T47D (cell line): ENCODE data around the gene SLC6A13.
A peak's percentile ranks its signal among the peaks of the same experiment; 100 is the strongest.
"Not testable (repeated sequence)": the region's sequence is repeated elsewhere in the genome, so short reads cannot be mapped to it uniquely, and the experiment has no call there.

ENCODE experiments used
- DNase-seq, 2 experiments: peaks; one replicate each; pipeline versions ENCODE4 v3.0.0 to v3.0.0-alpha.2; 2011 to 2012; ENCODE audit warnings: low read depth in 1 of 2, low spot score in 1 of 2
- JUND ChIP-seq: IDR thresholded peaks from 2 replicates; pipeline ENCODE4 v1.6.1; 2012; ENCODE audit warnings: low read depth
- in situ Hi-C: cut with HindIII; loops from 2 replicates; pipeline ENCODE4 v1.10.0; 2016; ENCODE audit warnings: low sequenced_read_pairs, low pct_unique_long_range_greater_than_20kb

The SLC6A13 gene

DNA sequence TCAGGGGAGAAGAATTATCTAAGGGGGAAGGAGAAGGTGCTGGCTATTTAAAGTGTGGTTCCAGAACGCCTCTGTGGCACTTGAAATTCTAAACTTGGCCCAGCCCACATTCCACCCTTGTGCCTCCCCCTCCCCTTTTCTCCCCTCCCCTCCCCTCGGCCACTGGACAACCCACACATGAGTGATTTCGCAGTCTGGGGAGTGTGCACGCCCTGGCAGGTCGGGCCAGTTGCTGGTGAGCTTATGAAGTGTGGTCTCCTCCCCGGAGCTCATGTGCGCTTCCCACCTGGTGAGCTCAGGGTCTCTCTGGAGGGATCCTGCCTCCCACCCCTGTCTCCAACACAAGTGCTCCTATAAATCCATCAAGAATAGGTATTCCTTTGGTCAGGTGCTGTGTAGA is at the start of gene SLC6A13:
Gene SLC6A13 (minus strand): TSS at position 20 of the 400 bp plus-strand sequence. CDS start 2,784 bp downstream, outside the sequence.
- no peak for TF ChIP-seq JUND
- in situ Hi-C loops: no loop called here
- DNase-seq: peak in 1 of 2 experiments; percentile 40

DNA sequence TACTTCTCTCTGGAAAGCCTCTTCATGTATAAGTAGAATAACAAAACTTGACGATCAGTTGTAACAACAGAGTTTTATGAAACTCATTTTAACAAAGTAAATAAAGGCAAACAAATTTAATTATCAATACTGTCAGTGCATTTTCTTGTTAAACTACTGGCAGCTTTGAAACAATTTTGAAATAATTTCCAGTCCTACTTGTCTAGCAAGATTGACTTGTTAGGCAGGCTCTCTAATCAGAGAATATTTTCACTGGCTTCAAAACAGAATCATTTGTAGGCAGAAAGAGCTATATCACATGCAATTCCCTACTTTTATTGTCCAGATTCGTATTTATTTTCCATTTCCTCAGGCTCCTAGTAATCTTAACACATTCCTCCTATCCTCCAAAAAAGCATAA is 45.9 kb upstream of the SLC6A13 start:
- in situ Hi-C loops: no loop called here
- TF ChIP-seq JUND: no peak
- peak in 1 of 2 experiments; percentile 38 for DNase-seq

GRCh38 chr12:307406-307805 is 44.8 kb upstream of the SLC6A13 start:
- DNase-seq: no peak
- in situ Hi-C loops: no loop called here
- no peak for TF ChIP-seq JUND

- in situ Hi-C loops: no loop called here
- DNase-seq: no peak
- no peak for TF ChIP-seq JUND
Measured at GRCh38 chr12:304805-305204, 42.2 kb upstream of the SLC6A13 start.

DNA sequence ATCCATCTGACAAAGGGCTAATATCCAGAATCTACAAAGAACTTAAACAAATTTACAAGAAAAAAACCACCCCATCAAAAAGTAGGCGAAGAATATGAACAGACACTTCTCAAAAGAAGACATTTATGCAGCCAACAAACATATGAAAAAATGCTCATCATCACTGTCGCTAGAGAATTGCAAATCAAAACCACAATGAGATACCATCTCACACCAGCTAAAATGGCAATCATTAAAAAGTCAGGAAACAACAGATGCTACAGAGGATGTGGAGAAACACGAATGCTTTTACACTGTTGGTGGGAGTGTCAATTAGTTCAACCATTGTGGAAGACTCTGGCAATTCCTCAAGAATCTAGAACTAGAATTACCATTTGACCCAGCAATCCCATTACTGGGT is 40.1 kb upstream of the SLC6A13 start:
- in situ Hi-C loops, DNase-seq: not testable (repeated sequence)

GRCh38 chr12:300166-300565 is 37.5 kb upstream of the SLC6A13 start:
- DNase-seq, in situ Hi-C loops: not testable (repeated sequence)

GRCh38 chr12:299511-299910 is 36.9 kb upstream of the SLC6A13 start:
- in situ Hi-C loops, DNase-seq: not testable (repeated sequence)

DNA sequence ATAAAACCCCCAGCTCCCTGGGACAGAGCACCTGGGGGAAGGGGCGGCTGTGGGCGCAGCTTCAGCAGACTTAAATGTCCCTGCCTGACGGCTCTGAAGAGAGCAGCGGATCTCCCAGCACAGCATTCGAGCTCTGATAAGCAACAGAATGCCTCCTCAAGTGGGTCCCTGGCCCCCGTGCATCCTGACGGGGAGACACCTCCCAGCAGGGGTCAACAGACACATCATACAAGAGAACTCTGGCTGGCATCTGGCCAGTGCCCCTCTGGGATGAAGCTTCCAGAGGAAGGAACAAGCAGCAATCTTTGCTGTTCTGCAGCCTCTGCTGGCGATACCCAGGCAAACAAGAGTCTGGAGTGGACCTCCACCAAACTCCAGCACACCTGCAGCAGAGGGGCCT is 35.4 kb upstream of the SLC6A13 start:
- DNase-seq, in situ Hi-C loops: not testable (repeated sequence)

GRCh38 chr12:295132-295531 is 32.5 kb upstream of the SLC6A13 start:
- no peak for DNase-seq
- in situ Hi-C loops: no loop called here
- TF ChIP-seq JUND: no peak

GRCh38 chr12:293199-293598 is 30.6 kb upstream of the SLC6A13 start:
- no peak for TF ChIP-seq JUND
- in situ Hi-C loops: no loop called here
- no peak for DNase-seq

- no peak for TF ChIP-seq JUND
- DNase-seq: no peak
- in situ Hi-C loops: no loop called here
Measured at GRCh38 chr12:292186-292585, 29.6 kb upstream of the SLC6A13 start.

DNA sequence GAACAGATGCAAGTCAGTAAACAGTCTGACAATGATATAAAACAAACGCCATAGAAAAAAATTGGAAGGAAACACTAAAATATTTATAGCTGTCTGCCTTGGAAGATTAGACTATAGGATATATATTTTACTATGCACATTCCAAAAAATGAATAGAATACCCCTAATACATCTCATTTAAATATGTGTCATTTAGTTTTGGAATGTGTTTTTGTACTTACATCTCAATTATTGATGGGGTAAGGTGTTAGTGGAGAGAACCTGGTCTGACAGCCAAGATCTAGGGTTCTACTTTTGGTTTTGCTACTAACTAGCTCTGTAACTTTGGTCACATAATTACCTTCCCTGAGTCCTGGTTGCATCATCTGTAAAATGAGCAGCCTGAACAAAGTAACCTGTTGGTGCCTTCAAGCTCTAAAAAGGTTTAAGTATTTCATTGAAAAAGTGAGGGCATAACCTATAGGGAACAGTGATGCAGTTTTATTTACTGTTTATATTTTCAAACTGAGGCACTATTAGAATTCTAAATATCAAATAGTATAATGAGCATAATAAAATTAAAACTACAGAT is 28.6 kb upstream of the SLC6A13 start:
- peak in 1 of 2 experiments; percentile 10 for DNase-seq
- in situ Hi-C loops: no loop called here

DNA sequence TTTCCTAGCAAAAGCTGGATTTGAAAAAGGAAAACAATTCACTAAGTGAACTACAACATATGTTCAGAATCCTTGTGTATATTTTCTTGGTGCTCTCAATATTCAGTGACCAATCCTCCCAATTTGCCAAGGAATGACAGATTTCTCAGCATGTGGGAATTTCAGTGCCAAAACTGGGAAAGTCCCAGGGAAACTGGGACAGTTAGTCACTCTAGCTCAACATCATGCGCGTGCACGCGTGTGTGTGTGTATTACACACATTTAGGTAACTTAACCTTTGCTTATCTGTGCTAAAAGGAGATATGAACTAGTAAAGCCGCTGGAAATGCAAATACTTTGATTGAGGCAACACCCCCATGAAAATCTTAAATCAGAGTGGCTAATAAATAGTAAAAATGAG is 26.1 kb upstream of the SLC6A13 start:
- no peak for TF ChIP-seq JUND
- no peak for DNase-seq
- in situ Hi-C loops: no loop called here

More for the DNA sequence above, 28.6 kb upstream of the SLC6A13 start:
- TF ChIP-seq JUND: no peak

DNA sequence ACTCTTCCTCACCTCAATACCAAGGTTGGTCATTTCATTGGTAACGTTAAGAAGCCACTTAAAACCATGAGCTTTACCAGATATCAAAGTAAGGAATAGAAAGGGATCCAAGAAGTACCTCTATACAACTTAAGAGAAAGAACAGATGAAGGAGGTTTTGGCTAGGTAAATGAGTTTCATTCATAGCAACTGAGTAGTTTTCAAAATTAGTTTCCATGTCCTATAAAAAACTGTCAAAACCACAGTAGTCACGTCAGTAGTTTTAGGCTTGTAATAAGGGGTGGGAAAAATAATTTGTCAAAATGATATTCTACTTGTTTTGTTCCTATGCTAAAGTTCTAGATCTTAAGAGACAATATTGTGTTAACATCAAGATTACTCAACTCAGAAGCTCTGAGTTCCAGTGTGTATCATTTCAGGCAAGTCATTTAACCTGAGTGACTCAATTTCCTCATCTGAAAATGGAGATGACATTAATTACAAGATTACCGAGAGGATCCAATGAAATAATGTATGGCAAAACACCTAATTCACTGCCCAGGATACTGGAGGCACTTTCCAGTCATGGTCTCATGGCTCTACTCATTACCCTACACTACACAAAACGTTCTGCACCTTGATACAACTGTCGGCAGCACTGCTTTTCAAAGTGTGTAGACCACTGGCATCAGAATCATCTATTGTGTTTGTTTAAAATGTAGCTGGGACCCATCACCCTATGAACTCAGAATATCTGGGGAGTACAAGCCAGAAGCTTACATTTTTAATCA is 24.1 kb upstream of the SLC6A13 start:
- DNase-seq: no peak
- in situ Hi-C loops: no loop called here
- no peak for TF ChIP-seq JUND
